GM19324 (cell line): ENCODE data around the gene ACTL10.

Experiments used
- ATAC-seq: cut with Tn5 transposase; IDR thresholded peaks from one replicate; pipeline ENCODE4 v1.9.1; 2021; ENCODE audit warnings: mild to moderate bottlenecking, moderate library complexity; ENCODE audit not compliant: unreplicated experiment, low FRiP score

ACTL10 gene

DNA sequence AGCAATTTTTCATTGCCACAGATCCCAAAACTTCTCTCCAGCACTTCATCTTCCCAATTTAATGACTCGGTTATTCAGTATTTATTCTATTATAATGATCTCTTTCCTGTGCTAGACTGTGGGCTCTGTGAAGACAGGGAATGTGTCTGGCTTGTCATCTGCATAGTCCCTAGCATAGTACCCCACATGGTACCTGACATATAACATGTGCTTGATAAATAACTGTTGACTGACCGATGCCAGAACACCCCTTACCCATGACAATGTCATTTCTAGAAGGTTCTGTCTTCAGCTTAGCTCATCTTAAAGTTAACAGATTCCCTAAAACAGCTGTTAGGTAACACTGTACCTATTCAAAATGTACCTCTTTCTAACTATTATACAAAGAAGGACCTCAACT lies 49.8 kb downstream of the ACTL10 start:
- no peak for ATAC-seq
